PC-3 (cell line): ENCODE data around the gene IZUMO2.

ENCODE experiments used
- EZH2 ChIP-seq: fragments of 300-600 bp; sonication (generic); IDR thresholded peaks from one replicate; pipeline ENCODE4 v1.6.1; 2017; ENCODE audit warnings: antibody characterized with exemption, mild to moderate bottlenecking, low read length; ENCODE audit not compliant: unreplicated experiment
- EZH2phosphoT487 ChIP-seq: fragments of 300-600 bp; sonication (generic); IDR thresholded peaks from 2 replicates; pipeline ENCODE4 v1.6.1; 2018; ENCODE audit warnings: mild to moderate bottlenecking, antibody characterized with exemption, low read length, borderline replicate concordance
- TF ChIP-seq, protein P1 (sequence below): fragments of 300-600 bp; sonication (generic); conservative IDR thresholded peaks from 2 replicates; pipeline ENCODE4 v1.5.1; 2017; ENCODE audit warnings: antibody characterized with exemption, low read depth, mild to moderate bottlenecking, low read length

DNA sequence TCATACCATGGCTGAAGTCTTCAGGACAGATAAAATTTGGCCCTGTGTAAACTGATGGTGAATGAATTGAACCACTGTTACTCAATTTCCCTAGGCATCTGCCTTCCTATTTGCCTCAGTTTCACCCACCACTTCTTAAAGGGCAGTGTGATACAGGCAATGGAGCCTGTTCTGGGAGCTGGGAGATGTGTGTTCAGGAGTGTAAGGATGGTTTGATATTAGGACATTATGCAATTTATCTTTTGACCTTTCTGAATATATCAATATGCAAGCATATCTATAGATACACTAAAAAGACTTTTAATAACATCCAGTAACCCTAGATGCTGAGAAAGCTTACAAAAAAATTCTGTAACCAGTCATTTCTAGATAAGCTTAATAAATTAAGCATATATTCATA is 14.6 kb downstream of the IZUMO2 start:
- TF ChIP-seq, protein P1, sequence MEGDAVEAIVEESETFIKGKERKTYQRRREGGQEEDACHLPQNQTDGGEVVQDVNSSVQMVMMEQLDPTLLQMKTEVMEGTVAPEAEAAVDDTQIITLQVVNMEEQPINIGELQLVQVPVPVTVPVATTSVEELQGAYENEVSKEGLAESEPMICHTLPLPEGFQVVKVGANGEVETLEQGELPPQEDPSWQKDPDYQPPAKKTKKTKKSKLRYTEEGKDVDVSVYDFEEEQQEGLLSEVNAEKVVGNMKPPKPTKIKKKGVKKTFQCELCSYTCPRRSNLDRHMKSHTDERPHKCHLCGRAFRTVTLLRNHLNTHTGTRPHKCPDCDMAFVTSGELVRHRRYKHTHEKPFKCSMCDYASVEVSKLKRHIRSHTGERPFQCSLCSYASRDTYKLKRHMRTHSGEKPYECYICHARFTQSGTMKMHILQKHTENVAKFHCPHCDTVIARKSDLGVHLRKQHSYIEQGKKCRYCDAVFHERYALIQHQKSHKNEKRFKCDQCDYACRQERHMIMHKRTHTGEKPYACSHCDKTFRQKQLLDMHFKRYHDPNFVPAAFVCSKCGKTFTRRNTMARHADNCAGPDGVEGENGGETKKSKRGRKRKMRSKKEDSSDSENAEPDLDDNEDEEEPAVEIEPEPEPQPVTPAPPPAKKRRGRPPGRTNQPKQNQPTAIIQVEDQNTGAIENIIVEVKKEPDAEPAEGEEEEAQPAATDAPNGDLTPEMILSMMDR = no peak
- TF ChIP-seq EZH2 (no peak), EZH2phosphoT487 (no peak)
